ENCODE measurements around the gene ATXN2L.

DNA sequence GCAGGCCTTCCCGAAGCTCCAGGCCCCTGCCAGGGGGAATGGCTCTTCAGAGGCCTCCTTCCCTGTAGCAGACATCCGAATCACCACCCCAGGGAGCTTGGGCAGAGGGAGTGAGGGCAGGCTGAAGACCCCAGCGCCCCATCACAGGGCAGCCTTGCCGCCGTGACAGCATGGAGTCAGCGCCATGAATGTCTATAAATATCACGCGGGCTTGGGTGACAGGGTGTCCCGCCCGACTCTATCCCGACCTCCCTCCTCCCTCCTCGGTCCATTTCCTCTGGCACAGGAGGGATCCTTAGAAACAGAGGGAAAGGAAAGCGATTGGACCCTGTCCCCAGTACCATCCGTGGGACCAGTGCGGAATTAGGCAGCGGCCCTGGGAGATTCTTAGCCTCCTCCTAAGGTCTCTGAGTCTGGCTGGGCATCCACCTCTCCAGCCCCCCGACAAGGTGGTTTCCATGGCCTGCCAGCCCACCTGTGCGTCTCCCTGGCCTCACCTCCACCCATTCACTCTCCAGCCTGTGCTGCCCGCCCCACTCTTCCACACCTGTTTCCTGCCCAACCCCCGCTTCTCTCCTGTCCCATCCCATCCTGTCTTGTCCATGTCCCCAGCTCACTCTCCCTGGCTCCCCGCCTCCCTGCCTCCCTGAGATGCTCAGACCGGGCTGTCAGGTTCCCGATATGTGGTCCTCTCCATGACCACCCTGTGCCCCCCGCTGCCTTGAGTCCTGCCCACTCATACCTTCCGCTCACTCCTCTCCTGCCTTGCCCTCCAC is 60.6 kb downstream of the ATXN2L start:
- TF ChIP-seq POLR2A (IDR thresholded peaks at IDR 0.05; ENCODE audit: low read depth, low read length) (no peak), MXI1 (IDR thresholded peaks at IDR 0.05; ENCODE audit: borderline replicate concordance, low read depth, low read length) (no peak), RAD21 (IDR thresholded peaks at IDR 0.05; ENCODE audit: low read length) (no peak), MAFK (IDR thresholded peaks at IDR 0.05; ENCODE audit: low read depth, low read length) (no peak)
- TF ChIP-seq, protein P1, sequence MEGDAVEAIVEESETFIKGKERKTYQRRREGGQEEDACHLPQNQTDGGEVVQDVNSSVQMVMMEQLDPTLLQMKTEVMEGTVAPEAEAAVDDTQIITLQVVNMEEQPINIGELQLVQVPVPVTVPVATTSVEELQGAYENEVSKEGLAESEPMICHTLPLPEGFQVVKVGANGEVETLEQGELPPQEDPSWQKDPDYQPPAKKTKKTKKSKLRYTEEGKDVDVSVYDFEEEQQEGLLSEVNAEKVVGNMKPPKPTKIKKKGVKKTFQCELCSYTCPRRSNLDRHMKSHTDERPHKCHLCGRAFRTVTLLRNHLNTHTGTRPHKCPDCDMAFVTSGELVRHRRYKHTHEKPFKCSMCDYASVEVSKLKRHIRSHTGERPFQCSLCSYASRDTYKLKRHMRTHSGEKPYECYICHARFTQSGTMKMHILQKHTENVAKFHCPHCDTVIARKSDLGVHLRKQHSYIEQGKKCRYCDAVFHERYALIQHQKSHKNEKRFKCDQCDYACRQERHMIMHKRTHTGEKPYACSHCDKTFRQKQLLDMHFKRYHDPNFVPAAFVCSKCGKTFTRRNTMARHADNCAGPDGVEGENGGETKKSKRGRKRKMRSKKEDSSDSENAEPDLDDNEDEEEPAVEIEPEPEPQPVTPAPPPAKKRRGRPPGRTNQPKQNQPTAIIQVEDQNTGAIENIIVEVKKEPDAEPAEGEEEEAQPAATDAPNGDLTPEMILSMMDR (conservative IDR thresholded peaks at IDR 0.05; ENCODE audit: low read depth, low read length) = no peak
- TF ChIP-seq, protein P2, sequence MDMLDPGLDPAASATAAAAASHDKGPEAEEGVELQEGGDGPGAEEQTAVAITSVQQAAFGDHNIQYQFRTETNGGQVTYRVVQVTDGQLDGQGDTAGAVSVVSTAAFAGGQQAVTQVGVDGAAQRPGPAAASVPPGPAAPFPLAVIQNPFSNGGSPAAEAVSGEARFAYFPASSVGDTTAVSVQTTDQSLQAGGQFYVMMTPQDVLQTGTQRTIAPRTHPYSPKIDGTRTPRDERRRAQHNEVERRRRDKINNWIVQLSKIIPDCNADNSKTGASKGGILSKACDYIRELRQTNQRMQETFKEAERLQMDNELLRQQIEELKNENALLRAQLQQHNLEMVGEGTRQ (IDR thresholded peaks at IDR 0.05; ENCODE audit: low read depth, low read length) = no peak
- TF ChIP-seq, protein P3, sequence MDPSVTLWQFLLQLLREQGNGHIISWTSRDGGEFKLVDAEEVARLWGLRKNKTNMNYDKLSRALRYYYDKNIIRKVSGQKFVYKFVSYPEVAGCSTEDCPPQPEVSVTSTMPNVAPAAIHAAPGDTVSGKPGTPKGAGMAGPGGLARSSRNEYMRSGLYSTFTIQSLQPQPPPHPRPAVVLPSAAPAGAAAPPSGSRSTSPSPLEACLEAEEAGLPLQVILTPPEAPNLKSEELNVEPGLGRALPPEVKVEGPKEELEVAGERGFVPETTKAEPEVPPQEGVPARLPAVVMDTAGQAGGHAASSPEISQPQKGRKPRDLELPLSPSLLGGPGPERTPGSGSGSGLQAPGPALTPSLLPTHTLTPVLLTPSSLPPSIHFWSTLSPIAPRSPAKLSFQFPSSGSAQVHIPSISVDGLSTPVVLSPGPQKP (IDR thresholded peaks at IDR 0.05; ENCODE audit: borderline replicate concordance, low read depth, low read length) = no peak

Measured in IMR-90 (cell line).